SHP77 (cell line): ENCODE results near the gene SELENOI.
"Not testable (repeated sequence)": the region's sequence is repeated elsewhere in the genome, so short reads cannot be mapped to it uniquely, and the experiment has no call there.

Experiments used
- DNase-seq, 2 experiments: peaks; one replicate each; lab custom pipeline; 2025; lab: John Stamatoyannopoulos, UW

Gene SELENOI, protein sequence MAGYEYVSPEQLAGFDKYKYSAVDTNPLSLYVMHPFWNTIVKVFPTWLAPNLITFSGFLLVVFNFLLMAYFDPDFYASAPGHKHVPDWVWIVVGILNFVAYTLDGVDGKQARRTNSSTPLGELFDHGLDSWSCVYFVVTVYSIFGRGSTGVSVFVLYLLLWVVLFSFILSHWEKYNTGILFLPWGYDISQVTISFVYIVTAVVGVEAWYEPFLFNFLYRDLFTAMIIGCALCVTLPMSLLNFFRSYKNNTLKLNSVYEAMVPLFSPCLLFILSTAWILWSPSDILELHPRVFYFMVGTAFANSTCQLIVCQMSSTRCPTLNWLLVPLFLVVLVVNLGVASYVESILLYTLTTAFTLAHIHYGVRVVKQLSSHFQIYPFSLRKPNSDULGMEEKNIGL

DNA sequence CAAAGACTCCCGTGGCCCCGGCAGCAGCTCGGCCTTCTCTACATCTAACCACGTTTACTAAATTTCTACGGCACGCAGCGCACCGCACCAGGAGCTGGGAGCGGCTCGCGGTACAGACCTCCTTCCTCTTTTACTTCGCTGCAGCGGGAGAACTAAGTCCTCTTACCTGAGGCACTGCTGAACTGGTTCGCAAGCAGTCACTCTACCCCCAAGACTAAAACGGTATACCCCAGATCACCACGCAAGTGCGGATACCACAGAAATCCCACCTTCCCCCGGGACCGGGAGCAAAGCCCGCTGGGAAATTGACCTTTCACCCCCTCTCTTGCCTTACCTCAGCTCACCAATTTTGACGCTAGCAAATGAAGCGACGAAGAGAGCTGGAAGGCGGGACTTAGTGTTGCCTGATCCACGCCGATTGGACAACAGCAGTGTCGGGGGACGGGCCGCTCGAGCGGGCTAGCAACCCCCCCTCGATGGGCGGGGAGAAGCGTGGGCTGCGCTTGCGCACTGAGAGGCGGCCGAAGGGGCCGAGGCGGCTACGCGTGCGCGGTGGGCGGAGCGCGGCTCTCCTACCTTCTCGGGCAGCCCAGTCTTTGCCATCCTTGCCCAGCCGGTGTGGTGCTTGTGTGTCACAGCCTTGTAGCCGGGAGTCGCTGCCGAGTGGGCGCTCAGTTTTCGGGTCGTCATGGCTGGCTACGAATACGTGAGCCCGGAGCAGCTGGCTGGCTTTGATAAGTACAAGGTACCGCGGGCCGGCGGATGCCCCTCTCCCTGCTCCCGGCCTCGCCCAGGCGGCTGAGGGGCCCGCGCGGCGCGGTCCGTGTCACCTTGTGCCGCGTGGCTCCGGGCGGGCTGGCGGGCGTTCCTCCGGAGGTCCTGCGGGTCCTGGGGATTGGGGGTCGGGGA is at the start of gene SELENOI:
Gene SELENOI, plus strand, starts transcription at position 599 of the 909 bp plus-strand sequence. Its CDS starts 90 bp downstream, at position 689.
- peak; percentile 98 for DNase-seq

DNA sequence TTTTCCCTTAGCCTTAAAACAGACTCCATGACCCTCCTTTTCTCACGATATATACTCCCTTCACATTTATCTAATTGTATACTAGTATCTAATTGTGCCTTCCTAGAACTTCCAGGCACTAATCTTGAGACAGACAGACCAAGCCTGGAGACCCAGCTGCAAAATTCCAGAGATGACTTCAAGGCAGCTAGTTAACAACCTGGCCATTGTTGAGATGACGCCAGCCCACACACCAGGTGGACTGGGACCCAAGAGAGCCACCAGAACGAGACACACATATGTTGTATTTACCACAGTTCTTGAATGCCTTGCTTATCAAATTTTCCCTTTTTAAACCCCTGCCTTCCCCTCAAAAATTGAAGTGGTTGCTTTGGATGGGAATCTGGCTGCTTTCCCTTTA is 48.9 kb upstream of the SELENOI start:
- DNase-seq: no peak

DNA sequence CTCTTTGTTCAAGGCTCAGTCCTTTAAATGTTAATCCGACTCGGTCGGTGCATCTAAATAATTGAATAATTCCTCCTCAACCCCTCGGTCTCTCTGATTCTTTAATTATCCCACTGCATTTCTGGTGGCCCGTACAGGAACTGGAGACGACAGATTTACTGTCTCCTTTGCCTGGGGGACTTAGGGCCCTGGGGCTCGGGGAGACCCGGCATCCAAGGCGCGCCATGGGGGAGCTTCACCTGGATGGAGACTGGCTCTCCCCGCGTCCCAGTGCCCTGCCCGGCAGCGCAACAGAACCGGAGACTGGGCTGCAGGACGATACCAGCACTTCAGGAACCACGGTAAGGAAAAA is 47.7 kb upstream of the SELENOI start:
- DNase-seq: no peak

DNA sequence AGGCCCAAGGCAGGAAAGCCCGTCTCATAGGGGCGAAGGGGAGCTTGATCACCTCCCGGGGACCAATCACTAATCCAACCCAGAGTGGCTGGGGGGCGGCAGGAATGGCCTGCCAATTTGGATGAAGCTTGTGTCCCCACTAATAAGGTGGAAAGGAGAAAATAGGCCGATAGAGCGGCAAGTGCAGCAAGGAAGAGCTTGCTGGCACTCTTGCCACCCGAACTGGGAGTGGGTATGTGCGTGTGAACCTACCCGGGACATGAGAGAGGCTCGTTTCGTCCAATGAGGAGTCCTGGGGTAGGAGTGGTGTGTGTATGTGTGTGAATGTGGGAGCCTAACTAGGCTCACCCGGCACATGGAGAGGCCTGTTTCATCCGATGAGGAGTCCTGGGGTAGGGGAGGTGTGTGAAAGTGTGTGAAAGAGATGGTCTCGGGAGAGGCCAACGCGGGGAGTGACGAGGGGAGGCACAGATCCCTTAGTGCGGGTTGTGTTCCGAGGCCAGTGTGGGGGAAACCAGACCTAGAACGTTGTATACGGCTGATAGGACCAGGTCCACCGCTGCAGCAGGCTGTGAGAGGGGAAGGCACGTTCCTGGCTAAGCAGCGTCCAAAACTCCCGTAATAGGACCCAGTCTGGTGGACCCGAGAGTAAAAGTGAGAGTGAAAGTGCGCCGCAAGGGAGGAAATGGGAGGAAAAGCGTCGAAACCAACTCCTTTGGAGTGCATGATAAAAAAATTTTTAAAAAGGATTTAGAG is 47.1 kb upstream of the SELENOI start:
- no peak for DNase-seq

DNA sequence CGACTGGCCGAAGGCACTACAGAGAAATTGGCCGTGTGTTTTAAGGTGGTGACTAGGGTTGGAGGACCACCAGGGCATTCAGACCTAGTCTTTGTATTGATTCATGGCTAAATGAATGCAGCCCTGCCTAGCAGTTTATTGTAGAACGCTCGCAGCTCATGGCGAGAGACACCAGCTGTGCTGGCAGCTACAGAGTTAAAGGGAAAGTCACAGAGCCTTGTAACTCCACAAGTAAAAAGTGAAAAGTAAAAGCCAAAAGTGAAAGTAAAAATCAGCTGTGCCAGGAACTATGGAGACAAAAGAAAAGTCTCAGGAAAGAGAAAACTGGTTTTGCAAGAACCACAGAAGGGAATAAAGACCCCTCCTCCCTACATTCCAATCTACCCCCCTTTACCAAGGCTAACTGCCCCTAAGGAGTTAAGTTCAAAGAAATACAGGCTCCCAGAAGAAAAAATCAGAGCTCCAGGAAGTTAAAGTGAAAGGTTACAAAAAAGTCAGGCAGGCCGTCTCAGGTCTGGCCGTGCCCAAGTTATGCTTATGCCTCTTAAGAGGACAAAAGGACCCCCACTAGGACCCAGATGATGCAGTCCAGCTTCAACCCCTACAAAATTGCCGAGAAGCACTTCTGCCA is 46.4 kb upstream of the SELENOI start:
- no peak for DNase-seq

DNA sequence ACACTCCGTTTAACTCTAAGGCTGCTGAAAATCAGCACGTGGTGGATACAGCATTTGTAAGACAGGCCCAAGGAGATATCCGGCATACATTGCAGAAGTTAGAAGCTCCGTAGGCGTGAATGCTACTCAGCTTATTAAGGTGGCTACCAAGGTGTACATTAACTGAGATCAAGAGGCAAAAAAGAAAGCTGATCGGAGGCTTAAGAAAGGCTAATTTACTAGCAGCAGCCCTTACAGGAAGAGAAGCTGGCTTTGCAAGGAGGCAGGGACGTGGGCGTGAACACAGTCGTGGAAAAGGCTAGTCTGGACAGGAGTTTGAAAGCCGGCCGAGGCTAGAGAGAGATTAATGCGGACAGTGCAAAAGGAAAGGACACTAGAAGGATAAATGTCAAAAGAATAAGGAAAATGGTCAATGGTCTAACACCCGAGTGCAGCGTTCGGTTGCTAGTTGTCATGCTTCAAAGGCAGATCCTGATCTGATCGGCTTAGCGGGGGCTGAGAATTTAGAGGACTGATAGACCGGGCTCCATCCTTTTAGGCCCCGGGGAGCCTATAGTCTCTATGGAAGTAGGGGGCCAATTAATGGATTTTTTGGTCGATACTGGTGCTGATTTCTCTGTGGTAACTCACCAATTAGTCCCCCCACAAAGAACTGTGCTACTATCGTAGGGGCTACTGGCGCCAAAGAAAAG is 45.6 kb upstream of the SELENOI start:
- no peak for DNase-seq

DNA sequence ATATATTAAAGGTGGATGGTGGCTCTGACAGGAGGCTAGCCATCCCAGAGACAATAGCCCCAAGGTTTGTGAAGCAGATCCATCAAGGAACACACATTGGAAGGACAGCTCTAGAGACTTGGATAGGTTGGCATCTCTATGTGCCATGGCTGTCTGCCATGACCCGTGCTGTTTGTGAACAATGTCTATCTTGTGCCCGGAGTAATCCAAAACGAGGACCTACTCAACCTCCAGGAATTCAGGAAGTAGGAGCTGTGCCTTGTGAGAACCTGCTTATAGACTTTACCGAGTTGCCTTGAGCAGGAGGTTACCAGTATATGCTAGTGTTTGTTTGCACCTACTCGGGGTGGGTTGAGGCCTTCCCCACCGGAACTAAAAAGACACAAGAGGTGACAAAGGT is 43.1 kb upstream of the SELENOI start:
- DNase-seq: no peak

DNA sequence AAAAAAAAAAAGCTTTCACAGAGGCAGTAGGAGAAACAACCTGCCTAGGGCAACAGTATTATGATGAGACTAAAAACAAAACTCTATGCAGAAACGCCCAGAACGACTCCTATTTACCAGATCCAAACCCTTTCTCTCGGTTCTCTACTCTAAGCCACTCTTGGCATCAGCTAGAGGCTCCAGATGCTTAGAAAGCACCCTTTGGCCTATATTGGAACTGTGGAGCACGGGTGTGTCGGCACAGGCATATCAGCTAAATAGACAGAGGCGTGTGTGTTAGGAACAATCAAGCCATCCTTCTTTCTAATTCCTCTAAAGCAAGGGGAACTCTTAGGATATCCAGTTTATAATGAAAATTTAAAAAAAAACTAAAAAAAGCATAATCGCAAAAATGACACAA is 40.8 kb upstream of the SELENOI start:
- DNase-seq: not testable (repeated sequence)

DNA sequence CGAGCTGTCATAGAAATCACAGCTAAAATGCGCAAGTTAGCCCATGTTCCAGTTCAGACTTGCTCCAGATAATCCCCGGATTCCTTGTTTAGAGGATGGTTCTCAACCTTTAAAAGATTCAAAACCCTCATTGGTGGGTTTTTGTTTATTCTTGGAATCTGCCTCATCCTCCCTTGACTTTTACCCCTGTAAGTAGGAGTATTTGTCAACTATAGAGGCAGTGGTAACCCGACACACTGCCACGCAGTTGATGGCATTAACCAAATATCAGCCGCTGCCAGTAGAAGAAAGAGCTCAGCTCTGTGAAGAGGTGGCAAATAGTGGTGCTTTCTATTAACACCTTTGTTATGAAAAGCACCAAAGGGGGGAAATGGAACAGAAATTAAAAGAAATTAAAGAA is 40.4 kb upstream of the SELENOI start:
- no peak for DNase-seq

DNA sequence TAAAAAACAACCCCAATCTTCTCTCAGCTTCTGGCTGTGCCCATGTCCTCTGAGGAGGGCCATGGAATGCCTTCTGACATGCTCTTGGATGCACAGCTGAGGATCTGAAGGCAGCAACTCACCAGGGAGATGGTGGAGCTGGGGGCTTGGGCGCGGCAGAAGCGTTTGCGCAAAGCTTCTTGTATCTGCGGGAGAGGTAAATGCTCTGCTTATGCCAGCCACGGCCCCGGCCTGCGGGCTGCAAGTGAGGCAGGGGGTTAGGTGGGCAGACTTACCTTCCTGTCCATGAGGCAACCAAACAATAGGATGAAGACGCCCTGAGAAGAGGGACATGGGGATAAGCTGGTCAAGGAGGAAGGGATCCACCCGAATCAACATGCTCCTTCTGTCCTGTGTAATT is 36.0 kb upstream of the SELENOI start:
- DNase-seq: no peak

DNA sequence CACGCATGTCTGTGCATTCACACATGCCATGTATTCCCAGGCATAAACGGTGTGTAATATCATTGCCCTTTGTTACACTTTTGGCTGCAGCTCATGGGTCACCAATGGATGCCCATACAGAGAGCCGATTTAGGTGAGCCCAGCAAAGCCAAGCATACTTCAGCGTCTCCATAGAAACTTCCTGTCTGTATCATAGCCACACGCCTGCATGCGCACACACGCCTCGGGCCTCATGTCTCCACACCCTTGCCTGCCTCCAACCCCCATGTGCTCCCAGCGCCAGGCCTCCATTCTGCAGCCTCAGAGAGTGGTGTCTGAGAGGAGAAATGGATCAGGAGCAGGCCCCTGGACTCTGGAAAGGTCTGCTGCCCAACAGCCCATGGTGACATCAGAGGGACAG is 33.5 kb upstream of the SELENOI start:
- no peak for DNase-seq

DNA sequence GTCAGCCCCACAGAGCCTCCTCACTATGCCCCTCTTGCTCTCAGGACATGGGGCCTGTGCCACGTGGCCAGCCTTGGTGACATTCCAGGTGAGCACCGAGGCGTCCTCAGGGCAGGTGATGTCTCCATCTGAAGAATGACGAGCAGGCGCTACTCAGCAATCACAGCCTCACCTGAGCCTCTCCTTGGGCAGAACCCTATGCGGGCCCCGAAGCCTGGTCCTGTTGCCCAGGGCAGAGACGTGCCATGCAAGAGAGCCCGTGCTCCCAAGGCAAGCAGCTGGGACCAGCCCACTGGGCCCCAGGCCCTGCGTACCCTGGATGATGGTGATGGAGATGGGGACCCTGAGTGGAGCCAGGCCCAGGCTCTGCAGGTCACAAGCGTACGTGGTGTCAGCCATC is 32.5 kb upstream of the SELENOI start:
- no peak for DNase-seq

DNA sequence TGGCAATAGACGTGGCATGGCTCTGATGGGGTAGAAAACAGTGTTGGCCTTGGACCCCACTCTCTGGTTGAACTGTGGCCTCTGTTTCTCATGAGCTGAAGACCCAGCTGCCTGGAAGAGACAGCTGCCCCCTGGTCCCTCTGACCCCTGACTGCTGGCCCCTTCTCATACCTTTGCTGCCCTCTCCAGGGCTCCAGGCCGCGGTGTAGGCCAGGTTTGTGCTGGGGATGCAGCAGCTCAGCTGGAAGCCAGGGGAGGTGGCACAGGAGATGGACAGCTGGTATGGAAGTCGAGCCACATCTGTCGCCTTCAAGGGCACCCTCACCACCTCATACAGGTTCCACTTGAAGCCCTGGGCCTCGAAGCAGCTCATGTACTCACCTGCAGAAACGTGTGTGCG is 31.7 kb upstream of the SELENOI start:
- no peak for DNase-seq

DNA sequence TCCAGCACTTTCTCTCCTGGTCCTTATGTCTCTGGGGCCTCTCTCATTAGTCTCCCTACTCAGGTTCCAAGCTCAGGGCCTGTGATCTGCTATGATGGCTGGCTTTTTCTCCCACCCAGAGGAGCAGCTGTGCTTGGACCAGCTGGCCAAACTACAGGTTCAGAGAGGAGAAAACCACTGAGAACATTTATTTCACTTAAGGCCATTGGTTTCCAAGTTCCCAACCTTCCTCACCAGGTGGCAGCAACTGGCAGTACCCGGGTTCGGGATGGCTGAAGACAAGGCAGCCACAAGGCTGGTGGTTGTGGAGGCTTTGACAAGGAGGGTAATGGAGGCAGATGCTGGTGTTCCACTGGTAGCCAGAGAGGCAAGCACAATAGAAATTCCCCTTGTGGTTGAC is 29.9 kb upstream of the SELENOI start:
- peak; percentile 5 to 36 for DNase-seq

DNA sequence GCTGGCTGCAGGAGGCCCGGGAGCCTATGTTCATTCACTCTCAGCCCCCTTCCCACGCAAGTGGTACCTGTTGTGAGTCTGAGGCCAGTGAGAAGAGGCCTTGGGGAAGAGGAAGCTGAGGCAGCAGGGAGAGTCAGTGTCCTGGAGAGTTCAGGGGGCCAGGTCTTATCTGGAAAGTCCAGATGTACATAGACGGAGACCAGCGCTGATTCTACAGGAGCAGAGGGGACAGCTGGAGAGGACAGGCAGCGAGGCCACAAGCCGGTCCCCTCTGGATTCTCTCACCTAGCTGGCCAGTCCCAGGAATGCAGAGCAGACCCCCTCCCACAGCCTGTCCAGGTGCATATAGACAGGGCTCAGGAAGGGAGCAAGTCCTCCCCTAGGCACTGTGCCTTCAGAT is 29.1 kb upstream of the SELENOI start:
- DNase-seq: no peak

DNA sequence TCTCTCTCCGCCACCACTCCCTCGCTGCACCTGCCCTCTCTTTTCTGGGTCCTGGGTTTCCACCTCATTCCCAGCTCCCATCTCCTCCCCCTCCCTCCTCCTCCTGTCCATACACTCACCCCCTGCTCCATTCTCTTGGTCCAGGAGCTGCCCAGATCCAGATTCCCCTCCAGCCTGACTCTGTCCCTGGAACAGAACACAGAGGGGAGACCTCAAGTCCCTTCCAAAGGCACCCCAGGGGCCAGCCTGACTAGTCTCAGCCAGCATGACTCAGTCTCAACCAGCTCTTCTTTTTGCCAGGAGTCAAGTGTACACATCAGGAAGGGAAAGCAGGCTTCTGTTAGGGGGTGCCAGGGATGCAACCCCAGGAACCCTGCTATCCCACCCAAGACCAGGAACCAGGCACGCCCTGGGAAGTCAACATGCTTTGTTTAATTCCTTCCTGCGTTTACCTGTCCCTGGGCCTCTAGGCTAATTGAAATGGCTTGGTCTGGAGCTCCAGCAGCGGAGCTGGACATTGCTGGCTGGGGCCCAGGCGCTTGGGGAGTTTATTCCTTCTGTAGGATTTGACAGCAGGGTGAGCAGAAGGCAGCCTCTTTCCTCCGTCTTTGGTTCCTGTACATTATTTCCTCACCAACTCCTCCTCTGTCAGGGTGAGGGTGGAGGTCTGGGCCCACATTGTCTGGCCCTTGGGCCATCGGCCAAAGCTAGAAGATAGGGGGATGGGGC is 28.4 kb upstream of the SELENOI start:
- DNase-seq: no peak

DNA sequence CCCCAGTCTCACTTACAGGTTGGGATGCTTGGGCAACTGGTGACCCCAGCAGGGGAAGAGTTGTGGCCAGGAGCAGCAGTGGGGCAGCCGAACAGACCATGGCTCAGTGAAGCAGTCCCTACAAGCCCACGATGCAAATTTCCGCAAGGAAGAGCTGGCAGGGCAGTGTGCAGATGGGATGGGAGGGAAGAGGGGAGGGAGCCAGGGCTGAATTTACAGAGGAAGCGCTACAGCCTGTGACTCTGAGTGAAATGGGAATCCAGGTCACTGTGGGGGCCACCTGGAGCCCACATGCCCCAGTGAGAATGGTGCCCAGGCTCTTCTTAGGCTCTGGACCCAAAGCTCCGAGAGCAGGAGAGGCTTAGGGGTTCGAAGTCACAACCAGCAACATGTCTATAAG is 27.0 kb upstream of the SELENOI start:
- no peak for DNase-seq

DNA sequence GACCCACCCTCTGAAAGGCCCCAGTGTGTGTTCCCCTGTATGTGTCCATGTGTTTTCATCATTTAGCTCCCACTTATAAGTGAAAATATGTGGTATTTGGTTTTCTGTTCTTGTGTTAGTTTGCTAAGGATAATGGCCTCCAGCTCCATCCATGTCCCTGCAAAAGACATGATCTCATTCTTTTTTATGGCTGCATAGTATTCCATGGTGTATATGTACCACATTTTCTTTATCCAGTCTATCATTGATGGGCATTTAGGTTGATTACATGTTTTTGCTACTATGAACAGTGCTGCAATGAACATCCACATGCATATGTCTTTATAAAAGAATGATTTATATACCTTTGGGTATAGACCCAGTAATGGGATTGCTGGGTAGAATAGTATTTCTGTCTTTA is 21.5 kb upstream of the SELENOI start:
- not testable (repeated sequence) for DNase-seq

DNA sequence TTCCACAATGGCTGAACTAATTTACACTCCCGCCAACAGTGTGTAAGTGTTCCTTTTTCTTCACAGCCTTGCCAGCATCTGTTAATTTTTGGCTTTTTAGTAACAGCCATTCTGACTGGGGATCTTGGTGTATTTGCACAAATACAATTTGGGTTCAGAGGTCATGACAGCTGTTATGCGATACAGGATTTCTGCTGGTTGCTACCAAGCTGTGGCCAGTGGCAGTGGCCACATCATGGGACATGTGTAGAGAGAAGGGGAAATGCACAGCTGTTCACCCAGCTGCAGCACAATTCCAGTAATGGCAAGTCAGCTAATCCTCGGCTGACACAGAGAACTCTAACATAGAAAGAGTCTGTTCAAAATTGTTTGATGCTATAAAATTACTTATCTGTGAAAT is 21.0 kb upstream of the SELENOI start:
- no peak for DNase-seq

DNA sequence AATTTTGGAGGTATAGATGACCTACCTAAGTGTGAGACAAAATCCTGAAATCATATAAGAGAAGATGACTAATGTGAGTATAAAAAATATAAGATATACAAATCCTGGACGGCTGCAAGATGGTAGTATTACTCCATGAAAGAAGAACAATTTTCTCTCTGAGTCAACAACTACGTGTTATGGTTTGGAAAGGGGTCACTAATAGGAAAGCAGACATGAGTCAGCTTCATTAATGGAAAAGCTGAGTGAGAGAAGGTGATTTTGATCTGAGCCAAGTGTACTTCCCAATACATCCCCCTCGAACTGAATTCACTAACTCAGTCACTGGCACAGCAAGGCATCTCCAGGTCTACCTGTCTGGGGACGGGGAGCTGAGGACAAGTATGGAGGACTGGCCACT is 20.1 kb upstream of the SELENOI start:
- no peak for DNase-seq

DNA sequence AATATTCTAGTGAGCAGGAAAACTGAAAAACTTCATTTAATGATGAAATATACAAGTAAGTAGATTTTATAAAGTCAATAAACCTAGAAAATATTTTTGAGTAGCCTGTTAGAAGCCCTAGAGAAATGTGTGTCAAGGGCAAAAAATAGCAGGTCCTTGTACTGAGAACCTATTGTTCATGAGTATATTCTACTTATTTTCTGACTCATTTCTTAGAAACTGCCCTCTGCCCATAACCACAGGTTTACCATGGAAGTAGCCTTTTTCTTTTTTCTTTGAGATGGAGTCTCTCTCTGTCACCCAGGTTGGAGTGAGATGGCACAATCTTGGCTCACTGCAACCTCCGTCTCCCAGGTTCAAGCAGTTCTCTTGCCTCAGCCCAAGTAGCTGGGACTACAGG is 19.4 kb upstream of the SELENOI start:
- DNase-seq: no peak
